ENCODE measurements around the gene STMP1. TPM values are rescaled to one million over a fixed set of nuclear protein-coding genes. Genes with fewer than 3 reads are reported as not detected.

The STMP1 gene
- total and polyA plus RNA-seq, 2 of the 4 experiments (the other 2 are of a cell fraction): 6.1 to 28.3 TPM

DNA sequence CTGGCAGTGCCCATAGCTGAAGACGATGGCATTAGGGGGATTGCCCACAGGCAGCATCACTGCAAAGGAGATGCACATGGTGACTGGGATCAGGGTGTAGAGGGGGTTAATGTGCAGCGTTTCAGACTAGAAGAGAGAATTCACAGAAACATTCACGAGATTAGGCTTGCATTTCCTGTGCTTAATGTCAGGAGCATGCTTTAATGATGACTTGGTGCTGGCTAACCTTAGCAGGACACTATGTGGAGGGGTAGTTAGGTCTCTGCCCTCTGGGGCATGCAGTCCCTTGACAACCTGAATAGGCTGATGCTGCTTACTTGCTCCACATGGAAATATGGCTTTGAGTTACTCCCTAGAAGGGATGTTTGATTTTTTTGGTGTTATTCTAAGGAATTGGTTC is 21.8 kb downstream of the STMP1 start:
- dilution Hi-C loops (cut with HindIII; ENCODE audit: low sequenced_read_pairs, unreplicated experiment) (no loop called here), in situ Hi-C loops (cut with MboI; ENCODE audit: low sequenced_read_pairs) (no loop called here), intact Hi-C loops (cut with micrococcal nuclease) (no loop called here)
- TF ChIP-seq ELK1 (IDR thresholded peaks at IDR 0.05; ENCODE audit: borderline replicate concordance, low read depth, low read length): no peak
- TF ChIP-seq POLR2A (IDR thresholded peaks at IDR 0.05; ENCODE audit: low read depth, low read length): no peak
- TF ChIP-seq MAFK (IDR thresholded peaks at IDR 0.05; ENCODE audit: low read depth, low read length): no peak
- TF ChIP-seq, protein P1, sequence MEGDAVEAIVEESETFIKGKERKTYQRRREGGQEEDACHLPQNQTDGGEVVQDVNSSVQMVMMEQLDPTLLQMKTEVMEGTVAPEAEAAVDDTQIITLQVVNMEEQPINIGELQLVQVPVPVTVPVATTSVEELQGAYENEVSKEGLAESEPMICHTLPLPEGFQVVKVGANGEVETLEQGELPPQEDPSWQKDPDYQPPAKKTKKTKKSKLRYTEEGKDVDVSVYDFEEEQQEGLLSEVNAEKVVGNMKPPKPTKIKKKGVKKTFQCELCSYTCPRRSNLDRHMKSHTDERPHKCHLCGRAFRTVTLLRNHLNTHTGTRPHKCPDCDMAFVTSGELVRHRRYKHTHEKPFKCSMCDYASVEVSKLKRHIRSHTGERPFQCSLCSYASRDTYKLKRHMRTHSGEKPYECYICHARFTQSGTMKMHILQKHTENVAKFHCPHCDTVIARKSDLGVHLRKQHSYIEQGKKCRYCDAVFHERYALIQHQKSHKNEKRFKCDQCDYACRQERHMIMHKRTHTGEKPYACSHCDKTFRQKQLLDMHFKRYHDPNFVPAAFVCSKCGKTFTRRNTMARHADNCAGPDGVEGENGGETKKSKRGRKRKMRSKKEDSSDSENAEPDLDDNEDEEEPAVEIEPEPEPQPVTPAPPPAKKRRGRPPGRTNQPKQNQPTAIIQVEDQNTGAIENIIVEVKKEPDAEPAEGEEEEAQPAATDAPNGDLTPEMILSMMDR (conservative IDR thresholded peaks at IDR 0.05; ENCODE audit: low read depth, low read length): no peak
- no peak for TF ChIP-seq MAZ (IDR thresholded peaks at IDR 0.05; ENCODE audit: borderline replicate concordance, low read depth, low read length)
- TF ChIP-seq BHLHE40 (IDR thresholded peaks at IDR 0.05; ENCODE audit: low read depth, low read length): no peak
- TF ChIP-seq USF2 (IDR thresholded peaks at IDR 0.05; ENCODE audit: low read depth, low read length): no peak
- TF ChIP-seq CEBPB (IDR thresholded peaks at IDR 0.05; ENCODE audit: low read depth, low read length): no peak
- no peak for TF ChIP-seq SMC3 (IDR thresholded peaks at IDR 0.05; ENCODE audit: low read depth, low read length)
- no peak for TF ChIP-seq NFE2L2 (IDR thresholded peaks at IDR 0.05; ENCODE audit: low read depth, low read length)
- TF ChIP-seq MXI1 (IDR thresholded peaks at IDR 0.05; ENCODE audit: borderline replicate concordance, low read depth, low read length): no peak
- Histone ChIP-seq H3K36me3 (ENCODE audit: control insufficient read depth, insufficient read depth, low read length) (peaks cover 5% of the 10 kb centered on the region), H3K9me1 (ENCODE audit: insufficient read depth, low read length) (peaks cover 32% of the 10 kb centered on the region), H2BK5ac (ENCODE audit: low read depth, low read length, poor library complexity, severe bottlenecking) (peak overlapping the region; percentile 55), H4K8ac (ENCODE audit: low read depth in 2 of 2, low read length in 2 of 2) (peak overlapping the region in 1 of 2 experiments; percentile 62; a peak in 1 of 4 replicates), H4K5ac (ENCODE audit: low read depth, low read length) (no peak overlapping the region), H3K4me1 (ENCODE audit: control insufficient read depth, insufficient read depth, low read length) (peaks cover 15% of the 10 kb centered on the region), H3K4ac (ENCODE audit: low read depth, low read length) (peak overlapping the region; percentile 47), H3K27me3 (ENCODE audit: control insufficient read depth, insufficient read depth, low read length) (no peaks in the 10 kb centered on the region), H2AFZ (replicated peaks; ENCODE audit: low read length, poor library complexity) (peak overlapping the region; percentile 54), H2BK20ac (ENCODE audit: low read depth, low read length) (peak overlapping the region; percentile 48; the same call in 1 of the 2 replicates), H3K4me2 (ENCODE audit: low read depth, low read length) (no peak overlapping the region), H3K23ac (ENCODE audit: low read depth, low read length) (peak overlapping the region; percentile 8), H3K79me1 (ENCODE audit: low read depth in 1 of 2, low read length in 2 of 2) (peaks cover 27 to 65% of the 10 kb centered on the region in 2 experiments), H4K91ac (ENCODE audit: insufficient read depth, low read depth, low read length) (peak overlapping the region; percentile 51), H2AK5ac (ENCODE audit: low read depth, low read length) (peak overlapping the region; percentile 70), H2BK120ac (ENCODE audit: low read depth, low read length) (peak overlapping the region; percentile 60; the same call in 1 of the 2 replicates), H3K4me3 (ENCODE audit: insufficient read depth, low read depth, low read length) (no peak overlapping the region), H3K14ac (replicated peaks; ENCODE audit: low read depth, low read length) (peak overlapping the region; percentile 69), H3K9me3 (ENCODE audit: control insufficient read depth, insufficient read depth, low read length) (no peaks in the 10 kb centered on the region), H3K9ac (ENCODE audit: low read depth, low read length) (no peak overlapping the region), H3K56ac (ENCODE audit: extremely low read depth, insufficient read depth, low read length) (no peak overlapping the region), H3K27ac (ENCODE audit: insufficient read depth, low read length) (no peak overlapping the region; the same call in 1 of the 2 replicates), H2AK9ac (replicated peaks; ENCODE audit: low read depth, low read length, poor library complexity) (no peak overlapping the region), H2BK15ac (ENCODE audit: low read depth, low read length) (no peak overlapping the region), H3K18ac (ENCODE audit: low read depth, low read length) (0 out of 2 replicates have a peak overlapping the region, but pooled peaks have one; percentile 26), H4K20me1 (ENCODE audit: insufficient read depth, low read length) (0 out of 2 replicates have a peak, but pooled peaks cover 6% of the 10 kb centered on the region)
- ChIA-PET CTCF (interaction anchor here (0.6 to 2.2 kb wide), 2 partner anchors 11 to 156 kb away, joined by 3 to 6 read pairs; no protein-coding TSS in a partner anchor), POLR2A (ENCODE audit: unreplicated experiment) (no interaction called here)
- WGBS, 2 experiments (ENCODE audit: extremely low coverage in 2 of 2, insufficient read length in 1 of 2): no CpG with 5 or more reads among the region's 3 CpGs
- BruUV-seq (replicated peaks): no TSS peak
- DNase-seq (peak; percentile 49), ATAC-seq (ENCODE audit: low read depth) (peak; percentile 79)

Measured in IMR-90 (cell line).